Endodermal cell (in vitro differentiated cells): ENCODE results near the gene TDRD15. TPM values are rescaled to one million over a fixed set of nuclear protein-coding genes. Genes with fewer than 3 reads are reported as not detected.
A peak's percentile ranks its signal among the peaks of the same experiment; 100 is the strongest.

ENCODE experiments used
- DNase-seq: peaks from one replicate; pipeline ENCODE4 v3.0.0-alpha.2; 2017
- H3K27ac ChIP-seq: 2 replicates; pipeline ENCODE4 v1.5.1; 2013; ENCODE audit warnings: mild to moderate bottlenecking, low read depth, low read length, moderate library complexity
- H3K27me3 ChIP-seq: 2 replicates; pipeline ENCODE4 v1.6.1; 2013; ENCODE audit warnings: mild to moderate bottlenecking, low read length, moderate library complexity; ENCODE audit not compliant: insufficient read depth, control insufficient read depth, poor library complexity, severe bottlenecking
- H3K36me3 ChIP-seq: 2 replicates; pipeline ENCODE4 v1.7.0; 2013; ENCODE audit warnings: mild to moderate bottlenecking, low read length, moderate library complexity; ENCODE audit not compliant: control insufficient read depth, insufficient read depth
- H3K4me1 ChIP-seq: one replicate; pipeline ENCODE4 v1.7.0; 2013; ENCODE audit warnings: low read length; ENCODE audit not compliant: control insufficient read depth, insufficient read depth
- H3K4me3 ChIP-seq: 2 replicates; pipeline ENCODE4 v1.5.1; 2013; ENCODE audit warnings: mild to moderate bottlenecking, low read length, moderate library complexity
- H3K9ac ChIP-seq: 2 replicates; pipeline ENCODE4 v1.6.1; 2013; ENCODE audit warnings: mild to moderate bottlenecking, low read length, moderate library complexity; ENCODE audit not compliant: poor library complexity, severe bottlenecking; ENCODE audit errors: extremely low read depth
- H3K9me3 ChIP-seq: 2 replicates; pipeline ENCODE4 v1.6.1; 2013; ENCODE audit warnings: mild to moderate bottlenecking, low read length, moderate library complexity; ENCODE audit not compliant: control insufficient read depth
- H3K27ac Mint-ChIP-seq: 2 replicates; pipeline ENCODE4 v1.8.0; 2020; ENCODE audit warnings: mixed read lengths
- H3K27me3 Mint-ChIP-seq: 2 replicates; pipeline ENCODE4 v1.8.0; 2021; ENCODE audit warnings: mild to moderate bottlenecking, mixed read lengths; ENCODE audit not compliant: insufficient read depth
- H3K36me3 Mint-ChIP-seq: 2 replicates; pipeline ENCODE4 v1.8.0; 2020; ENCODE audit warnings: low read depth, mixed read lengths
- H3K4me1 Mint-ChIP-seq: 2 replicates; pipeline ENCODE4 v1.8.0; 2020; ENCODE audit warnings: mixed read lengths
- H3K4me3 Mint-ChIP-seq: 2 replicates; pipeline ENCODE4 v1.8.0; 2020; ENCODE audit warnings: mild to moderate bottlenecking, moderate library complexity, mixed read lengths
- H3K9me3 Mint-ChIP-seq: 2 replicates; pipeline ENCODE4 v1.8.0; 2020; ENCODE audit warnings: mild to moderate bottlenecking, mixed read lengths
- CTCF ChIP-seq: fragments of 200-600 bp; sonication (generic); conservative IDR thresholded peaks from 2 replicates; pipeline ENCODE4 v1.5.0; 2021; ENCODE audit warnings: antibody characterized with exemption, mild to moderate bottlenecking
- WGBS, 2 experiments: methylation state at CpG; one replicate each; pipeline versions ENCODE4 v1.1.5 to v1.1.7; 2013; ENCODE audit warnings: missing lambda C conversion rate in 2 of 2, mixed read lengths in 1 of 2; ENCODE audit not compliant: insufficient coverage in 1 of 2, insufficient read length in 1 of 2; 5-methylcytosine and 5-hydroxymethylcytosine counted together
- total RNA-seq, 2 donors: library from RNA; stranded (reverse); fragmentation: NEBNext Ultra II Directional in 1 of 2; extraction: Animal tissue kit (Norgen Biotek cat#: 25700) in 1 of 2; gene quantifications; 2 replicates in 1 of 2; 3 replicates in 1 of 2; pipeline ENCODE4 v1.2.1, GENCODE V29; 2021

Gene TDRD15
- total RNA-seq, 2 donors from 2014 or later, result 0.33 to 0.44 TPM

- no peak overlapping the region for H3K9ac ChIP-seq
- WGBS, 2 experiments, result 88 to 100% methylated on average over 1 of the region's 1 CpG
- H3K27ac Mint-ChIP-seq, result no peak overlapping the region
- TF ChIP-seq CTCF, result no peak
- no peak overlapping the region for H3K27ac ChIP-seq
- H3K27me3 ChIP-seq, result no peaks in the 10 kb centered on the region
- H3K36me3 ChIP-seq, result no peaks in the 10 kb centered on the region
- no peaks in the 10 kb centered on the region for H3K9me3 Mint-ChIP-seq
- H3K27me3 Mint-ChIP-seq, result no peaks in the 10 kb centered on the region
- no peaks in the 10 kb centered on the region for H3K4me1 ChIP-seq
- DNase-seq, result no peak
- H3K4me3 Mint-ChIP-seq, result no peak overlapping the region
- no peak overlapping the region for H3K4me3 ChIP-seq
- H3K9me3 ChIP-seq, result no peaks in the 10 kb centered on the region
- no peaks in the 10 kb centered on the region for H3K4me1 Mint-ChIP-seq
- no peaks in the 10 kb centered on the region for H3K36me3 Mint-ChIP-seq
These were observed 12.8 kb upstream of the TDRD15 start for GRCh38 chr2:21111012-21111411.

- Histone ChIP-seq H3K9me3 (no peaks in the 10 kb centered on the region), H3K36me3 (no peaks in the 10 kb centered on the region), H3K27ac (no peak overlapping the region), H3K4me1 (no peaks in the 10 kb centered on the region), H3K9ac (no peak overlapping the region), H3K4me3 (no peak overlapping the region), H3K27me3 (no peaks in the 10 kb centered on the region)
- H3K9me3 Mint-ChIP-seq, result no peaks in the 10 kb centered on the region
- no peak overlapping the region for H3K27ac Mint-ChIP-seq
- no peak overlapping the region for H3K4me3 Mint-ChIP-seq
- no peaks in the 10 kb centered on the region for H3K4me1 Mint-ChIP-seq
- DNase-seq, result no peak
- H3K27me3 Mint-ChIP-seq, result peaks cover 4% of the 10 kb centered on the region
- no peaks in the 10 kb centered on the region for H3K36me3 Mint-ChIP-seq
- TF ChIP-seq CTCF, result no peak
These were observed 6.1 kb upstream of the TDRD15 start for GRCh38 chr2:21117688-21118087.

- TF ChIP-seq CTCF, result peak; percentile 85
- H3K27me3 ChIP-seq, result no peaks in the 10 kb centered on the region
- 0 to 63% methylated on average over 1 to 3 of the region's 3 CpGs for WGBS, 2 experiments
- H3K36me3 ChIP-seq, result no peaks in the 10 kb centered on the region
- no peak overlapping the region for H3K4me3 ChIP-seq
- H3K9ac ChIP-seq, result no peak overlapping the region
- H3K9me3 Mint-ChIP-seq, result no peaks in the 10 kb centered on the region
- peaks cover 4% of the 10 kb centered on the region for H3K27me3 Mint-ChIP-seq
- no peaks in the 10 kb centered on the region for H3K4me1 Mint-ChIP-seq
- H3K9me3 ChIP-seq, result no peaks in the 10 kb centered on the region
- H3K27ac ChIP-seq, result no peak overlapping the region
- peak; percentile 77 for DNase-seq
- H3K27ac Mint-ChIP-seq, result no peak overlapping the region
- H3K4me3 Mint-ChIP-seq, result no peak overlapping the region
- no peaks in the 10 kb centered on the region for H3K4me1 ChIP-seq
- no peaks in the 10 kb centered on the region for H3K36me3 Mint-ChIP-seq
These were observed 5.4 kb upstream of the TDRD15 start for GRCh38 chr2:21118302-21118920.
